ENCODE measurements around the gene RGL4. TPM values are rescaled to one million over a fixed set of nuclear protein-coding genes. Genes with fewer than 3 reads are reported as not detected.
"Not testable (repeated sequence)": the region's sequence is repeated elsewhere in the genome, so short reads cannot be mapped to it uniquely, and the experiment has no call there.

Gene RGL4, protein sequence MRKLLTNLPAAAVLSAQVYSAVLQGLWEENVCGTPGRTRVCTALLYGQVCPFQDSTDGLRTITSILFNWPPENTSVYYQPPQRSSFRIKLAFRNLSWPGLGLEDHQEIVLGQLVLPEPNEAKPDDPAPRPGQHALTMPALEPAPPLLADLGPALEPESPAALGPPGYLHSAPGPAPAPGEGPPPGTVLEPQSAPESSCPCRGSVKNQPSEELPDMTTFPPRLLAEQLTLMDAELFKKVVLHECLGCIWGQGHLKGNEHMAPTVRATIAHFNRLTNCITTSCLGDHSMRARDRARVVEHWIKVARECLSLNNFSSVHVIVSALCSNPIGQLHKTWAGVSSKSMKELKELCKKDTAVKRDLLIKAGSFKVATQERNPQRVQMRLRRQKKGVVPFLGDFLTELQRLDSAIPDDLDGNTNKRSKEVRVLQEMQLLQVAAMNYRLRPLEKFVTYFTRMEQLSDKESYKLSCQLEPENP
- not detected in 2 replicates for total RNA-seq

GRCh38 chr22:23690713-23691112, at the start of gene RGL4:
TSS of gene RGL4 (plus strand) at chr22:23691013. CDS start at chr22:23692031, 1,018 bp downstream.
- DNase-seq (ENCODE audit: extremely low read depth, low read depth, low spot score), result no peak

DNA sequence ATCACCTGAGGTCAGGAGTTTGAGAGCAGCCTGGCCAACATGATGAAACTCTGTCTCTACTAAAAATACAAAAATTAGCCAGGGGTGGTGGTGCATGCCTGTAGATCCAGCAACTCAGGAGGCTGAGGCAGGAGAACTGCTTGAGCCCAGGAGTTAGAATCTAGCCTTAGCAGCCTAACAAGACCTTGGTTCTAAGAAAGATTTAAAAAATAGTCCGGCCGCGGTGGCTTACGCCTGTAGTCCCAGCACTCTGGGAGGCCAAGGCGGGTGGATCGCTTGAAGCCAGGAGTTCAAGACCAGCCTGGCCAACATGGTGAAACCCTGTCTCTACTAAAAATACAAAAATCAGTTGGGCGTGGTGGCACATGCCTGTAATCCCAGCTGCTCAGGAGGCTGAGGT, 44.3 kb upstream of the RGL4 start:
- not testable (repeated sequence) for DNase-seq (ENCODE audit: extremely low read depth, low read depth, low spot score)

GRCh38 chr22:23649071-23649501, 41.7 kb upstream of the RGL4 start:
- no peak for DNase-seq (ENCODE audit: extremely low read depth, low read depth, low spot score)

DNA sequence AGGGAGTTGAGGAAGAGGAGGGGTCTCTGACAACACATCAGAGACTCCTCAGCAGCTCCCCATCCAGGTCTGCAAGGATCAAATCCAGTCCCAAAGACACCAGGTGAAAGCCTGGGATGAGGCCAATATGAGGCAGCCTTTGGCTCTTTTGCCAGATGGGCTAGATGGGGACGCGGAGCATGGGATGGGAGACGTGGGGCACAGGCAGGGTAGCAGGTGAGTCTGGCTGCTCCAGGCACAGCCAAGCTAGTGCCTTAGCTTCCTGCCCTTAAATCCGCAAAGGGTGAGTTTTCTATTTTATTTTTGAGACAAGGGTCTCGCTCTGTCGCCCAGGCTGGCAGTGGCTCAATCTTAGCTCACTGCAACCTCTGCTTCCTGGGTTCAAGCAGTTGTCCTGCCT, 39.1 kb upstream of the RGL4 start:
- no peak for DNase-seq (ENCODE audit: extremely low read depth, low read depth, low spot score)

- DNase-seq (ENCODE audit: extremely low read depth, low read depth, low spot score), result no peak
Measured at GRCh38 chr22:23652286-23652685, 38.5 kb upstream of the RGL4 start.

DNA sequence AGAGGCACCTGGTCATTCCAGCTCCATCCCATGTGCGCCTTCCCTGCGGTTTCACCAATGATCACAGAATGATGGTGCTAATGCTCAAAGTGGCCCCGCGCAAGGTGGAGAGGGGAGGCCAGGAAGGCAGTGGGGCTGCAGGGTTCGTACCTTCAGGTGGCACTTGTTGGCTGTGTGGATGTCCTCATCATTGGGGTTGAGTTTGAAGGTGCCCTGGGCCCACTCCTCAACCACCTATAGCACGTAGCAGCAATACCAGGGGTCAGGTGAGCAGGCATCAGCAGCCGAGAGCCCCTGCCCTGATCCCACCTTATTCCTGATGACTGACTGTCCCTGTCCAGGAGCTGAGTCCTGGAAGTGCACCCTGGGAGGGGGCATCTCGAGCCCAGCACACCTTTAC, 38.1 kb upstream of the RGL4 start:
- DNase-seq (ENCODE audit: extremely low read depth, low read depth, low spot score), result no peak

GRCh38 chr22:23655891-23656475, 34.8 kb upstream of the RGL4 start:
- no peak for DNase-seq (ENCODE audit: extremely low read depth, low read depth, low spot score)

DNA sequence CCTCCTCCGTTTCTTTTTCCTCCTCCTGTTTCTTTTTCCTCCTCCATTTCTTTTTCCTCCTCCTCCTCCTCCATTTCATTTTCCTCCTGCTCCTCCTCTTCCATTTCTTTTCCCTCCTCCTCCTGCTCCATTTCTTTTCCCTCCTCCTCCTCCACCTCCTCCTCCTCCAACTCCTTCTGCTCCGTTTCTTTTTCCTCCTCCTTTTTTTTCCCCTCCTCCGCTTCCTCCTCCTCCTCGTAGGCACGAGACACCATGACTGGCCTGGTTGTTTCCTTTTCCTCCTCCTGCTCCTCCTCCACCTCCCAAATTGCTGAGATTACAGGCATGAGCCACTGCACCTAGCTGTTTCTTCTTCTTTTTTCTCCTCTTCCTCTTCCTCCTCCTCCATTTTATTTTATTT, 33.1 kb upstream of the RGL4 start:
- no peak for DNase-seq (ENCODE audit: extremely low read depth, low read depth, low spot score)

GRCh38 chr22:23660381-23660780, 30.4 kb upstream of the RGL4 start:
- DNase-seq (ENCODE audit: extremely low read depth, low read depth, low spot score), result not testable (repeated sequence)

GRCh38 chr22:23670378-23671295, 20.2 kb upstream of the RGL4 start:
- no peak for DNase-seq (ENCODE audit: extremely low read depth, low read depth, low spot score)

DNA sequence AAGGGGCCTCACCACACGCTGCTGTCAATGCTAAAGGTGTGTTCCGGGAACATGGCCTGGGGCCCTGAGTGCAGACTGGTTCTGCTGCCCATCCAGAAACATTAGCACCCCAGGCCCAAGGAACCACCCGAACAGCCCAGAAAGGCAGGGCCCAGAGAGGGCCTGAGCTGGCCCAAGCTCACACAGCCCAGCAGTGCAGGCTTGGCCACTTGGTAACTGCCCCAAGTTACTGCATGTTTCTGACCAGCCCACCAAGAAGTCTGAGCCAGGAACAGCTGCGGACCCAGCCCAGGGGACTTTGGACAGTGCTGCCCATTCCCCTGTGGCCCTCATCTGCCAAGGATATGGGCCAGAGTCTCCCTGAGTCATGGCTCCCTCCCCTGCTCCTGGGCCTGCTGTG, 19.4 kb upstream of the RGL4 start:
- DNase-seq (ENCODE audit: extremely low read depth, low read depth, low spot score), result not testable (repeated sequence)

DNA sequence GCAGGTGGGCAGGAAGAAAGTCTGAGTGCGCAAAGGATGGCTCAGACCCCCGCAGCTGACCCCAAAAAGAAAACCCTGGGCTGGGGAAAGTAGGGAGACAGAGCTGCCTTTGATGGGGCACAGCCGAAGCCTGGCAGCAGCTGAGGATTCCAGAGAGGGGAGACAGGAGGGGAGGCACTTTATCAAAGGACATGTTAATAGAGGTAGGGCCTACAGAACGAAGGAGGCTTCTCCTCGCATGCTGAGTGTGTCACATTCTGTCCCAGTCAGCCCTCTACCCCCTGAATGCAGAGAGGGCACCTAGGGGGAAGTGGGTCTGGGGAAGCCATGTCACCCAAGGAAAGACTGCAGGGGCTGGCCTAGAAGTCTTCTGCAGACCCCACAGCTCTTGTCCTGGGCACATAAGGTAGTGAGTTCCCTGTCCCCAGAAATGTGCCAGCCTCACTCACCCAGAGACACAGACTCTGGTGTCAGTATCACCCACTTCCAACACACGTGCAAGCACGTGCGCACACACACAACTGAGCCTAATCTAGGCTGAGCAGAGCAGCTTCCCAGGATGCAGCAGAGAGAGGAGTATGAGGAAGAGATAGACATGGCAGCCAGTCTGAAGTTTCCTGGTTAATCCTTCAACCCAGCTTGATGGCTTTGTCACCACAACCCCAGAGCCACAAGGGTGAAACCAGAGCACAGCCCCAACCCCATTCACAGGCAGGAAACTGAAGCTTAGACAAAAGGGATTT, 18.3 kb upstream of the RGL4 start:
- DNase-seq (ENCODE audit: extremely low read depth, low read depth, low spot score), result not testable (repeated sequence)

DNA sequence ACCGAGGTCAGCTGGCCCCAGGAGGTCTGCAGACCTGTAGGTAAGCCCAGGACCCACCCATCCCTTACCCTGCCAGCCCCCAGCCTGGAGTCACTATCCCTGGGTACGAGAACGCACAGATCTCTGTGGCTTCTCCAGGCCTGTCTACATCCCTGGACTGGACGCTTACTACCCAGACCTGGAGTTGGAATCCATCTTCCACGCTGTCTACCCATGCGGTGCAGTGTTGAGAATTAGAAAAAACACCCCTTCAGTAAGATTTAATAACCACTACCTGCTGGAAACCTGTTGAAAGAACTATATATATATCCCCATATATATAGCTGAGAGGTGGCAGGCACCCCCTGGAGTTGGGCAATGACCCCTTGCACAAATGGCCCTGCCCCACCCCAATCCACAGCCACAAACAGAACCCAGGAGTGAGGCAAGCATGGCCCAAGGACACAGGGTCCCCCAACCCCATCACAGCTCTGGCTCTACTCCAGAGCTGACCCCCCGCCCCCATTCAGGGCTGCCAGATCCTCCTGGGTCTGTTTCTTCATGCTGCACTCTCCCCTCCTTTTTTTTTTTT, 17.7 kb upstream of the RGL4 start:
- no peak for DNase-seq (ENCODE audit: extremely low read depth, low read depth, low spot score)

DNA sequence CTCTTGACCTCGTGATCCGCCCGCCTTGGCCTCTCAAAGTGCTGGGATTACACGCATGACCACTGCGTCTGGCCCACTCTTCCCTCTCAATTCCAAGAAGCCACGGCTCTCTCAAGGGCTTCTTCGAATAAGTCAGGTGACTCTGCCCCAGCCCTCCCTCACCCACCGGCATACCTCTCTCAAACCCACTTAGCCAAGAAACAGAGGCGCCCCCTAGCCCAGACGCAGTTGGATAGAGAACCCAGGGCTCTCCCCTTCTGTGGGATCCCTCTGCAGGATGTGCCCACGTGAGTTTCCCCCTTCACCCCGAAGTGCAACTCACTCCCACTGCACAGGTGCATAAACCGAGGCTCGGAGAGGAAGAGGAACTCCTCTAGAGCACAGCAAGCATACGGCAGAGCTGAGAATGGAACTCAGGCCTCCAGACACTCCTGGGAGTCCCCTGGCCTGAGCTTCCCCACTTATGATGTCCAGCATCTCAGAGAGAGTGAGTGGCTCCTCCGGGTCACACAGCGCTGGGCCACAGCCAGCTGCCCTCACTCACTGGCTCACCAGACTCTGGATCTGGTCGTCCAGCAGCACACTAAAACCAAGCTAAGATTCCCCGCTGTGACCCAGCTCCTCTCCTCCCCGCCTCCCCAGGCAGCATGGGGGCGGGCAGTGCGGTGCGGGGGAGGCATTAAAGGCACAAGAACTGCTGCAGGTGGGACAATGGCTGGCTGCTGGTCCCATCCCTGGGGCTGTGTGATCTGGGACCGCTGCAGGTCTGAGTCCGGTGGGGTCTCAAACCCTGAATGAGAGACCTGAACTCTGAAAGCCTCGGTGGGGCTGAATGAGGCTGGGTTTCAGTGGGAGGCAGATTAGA, 16.8 kb upstream of the RGL4 start:
- DNase-seq (ENCODE audit: extremely low read depth, low read depth, low spot score), result no peak

- DNase-seq (ENCODE audit: extremely low read depth, low read depth, low spot score), result not testable (repeated sequence)
Measured at GRCh38 chr22:23674886-23675501, 15.8 kb upstream of the RGL4 start.

DNA sequence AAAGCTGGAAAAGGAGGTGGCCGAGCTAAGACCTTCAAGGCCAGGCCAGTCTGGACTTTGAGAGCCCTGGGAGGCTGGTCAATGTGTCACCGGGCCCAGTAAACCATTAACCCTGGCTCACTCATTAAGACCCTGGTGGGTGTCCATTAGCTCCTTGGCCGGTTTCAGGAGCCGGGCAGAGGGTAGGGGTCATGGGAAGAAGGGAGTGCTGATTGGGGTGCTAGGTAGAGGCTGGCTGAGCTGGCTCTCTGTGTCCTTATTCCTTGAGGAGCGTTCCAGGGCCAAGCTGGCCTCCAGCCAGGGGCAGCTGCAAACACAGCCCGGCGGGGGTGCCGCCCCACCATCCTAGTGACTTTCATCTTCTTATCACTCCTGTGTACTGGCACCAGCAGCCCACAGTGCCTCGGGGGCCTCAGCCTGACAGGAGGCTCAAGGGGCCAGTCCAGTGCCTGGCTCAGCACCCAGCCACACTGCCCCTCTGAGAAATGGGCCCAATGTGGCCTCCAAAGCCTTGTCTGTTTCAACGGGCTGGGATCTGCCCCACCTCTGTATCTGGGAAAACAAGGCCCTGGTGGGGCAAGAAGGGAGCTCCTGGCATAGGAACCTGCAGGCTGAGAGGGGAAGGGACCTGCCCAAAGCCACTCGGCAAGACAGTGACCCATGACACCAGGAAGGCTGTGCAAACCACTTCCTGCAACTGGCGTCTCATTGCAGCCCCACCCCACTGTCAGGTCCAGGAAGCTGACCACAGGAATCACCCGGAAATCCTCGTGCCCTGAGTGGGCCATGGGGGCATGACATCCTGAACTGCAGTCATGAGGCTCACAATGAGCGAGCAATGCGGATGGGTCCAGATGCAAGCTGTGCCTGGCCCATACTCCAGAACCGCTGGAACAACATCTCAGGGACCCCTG, 15.1 kb upstream of the RGL4 start:
- no peak for DNase-seq (ENCODE audit: extremely low read depth, low read depth, low spot score)

GRCh38 chr22:23676841-23677700, 13.7 kb upstream of the RGL4 start:
- DNase-seq (ENCODE audit: extremely low read depth, low read depth, low spot score), result not testable (repeated sequence)
